AG04449 (cell line): ENCODE data around the gene RBP3.

ENCODE experiments used
- CTCF ChIA-PET: fragments of 350-600 bp; formaldehyde crosslinking; extraction: SDS; loops from one replicate; lab custom pipeline; 2021; ENCODE audit warnings: antibody characterized with exemption; lab: Yijun Ruan, JAX
- POLR2A ChIA-PET: fragments of 400-600, 350-600 bp; formaldehyde crosslinking; extraction: SDS; loops from one replicate; lab custom pipeline; 2020; ENCODE audit warnings: antibody characterized with exemption, inconsistent platforms; lab: Yijun Ruan, JAX
- DNase-seq: peaks from one replicate; pipeline ENCODE4 v3.0.0-alpha.2; 2010; ENCODE audit warnings: low read depth, low spot score
- H3K4me3 ChIP-seq: 2 replicates; pipeline ENCODE4 v1.5.1; 2011; ENCODE audit warnings: low read depth, mild to moderate bottlenecking, control low read depth, low read length
- CTCF ChIP-seq: IDR thresholded peaks from one replicate; pipeline ENCODE4 v1.5.1; 2011; ENCODE audit warnings: mild to moderate bottlenecking, moderate library complexity, low read length, control low read depth, inconsistent platforms; ENCODE audit not compliant: insufficient read depth; ENCODE audit errors: missing control alignments

RBP3 gene

DNA sequence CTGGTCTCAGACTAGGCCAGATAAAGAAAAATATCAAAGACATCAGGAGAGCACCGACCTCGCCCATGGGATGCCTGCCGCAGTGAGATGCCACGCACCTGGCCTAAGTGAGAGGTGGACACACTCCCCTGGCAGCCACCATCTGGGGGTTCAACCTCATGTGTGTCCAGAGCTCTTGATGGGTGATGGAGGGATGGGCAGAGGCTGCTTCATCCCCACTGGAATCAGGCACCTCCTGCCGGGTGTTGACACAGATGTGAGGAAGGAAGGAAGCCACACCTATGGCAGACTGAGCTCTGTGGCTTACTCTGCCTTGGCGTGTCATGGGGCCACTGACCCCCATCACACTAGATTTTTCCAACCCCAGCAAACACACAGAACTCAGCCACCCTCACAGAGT lies 24.6 kb downstream of the RBP3 start:
- CTCF ChIA-PET = interaction anchor here (1.1 to 2.7 kb wide), 2 partner anchors 11 to 17 kb away, joined by 3 to 17 read pairs; no protein-coding TSS in a partner anchor
- TF ChIP-seq CTCF = no peak
- DNase-seq = no peak
- no peak overlapping the region for H3K4me3 ChIP-seq
- POLR2A ChIA-PET = no interaction called here

DNA sequence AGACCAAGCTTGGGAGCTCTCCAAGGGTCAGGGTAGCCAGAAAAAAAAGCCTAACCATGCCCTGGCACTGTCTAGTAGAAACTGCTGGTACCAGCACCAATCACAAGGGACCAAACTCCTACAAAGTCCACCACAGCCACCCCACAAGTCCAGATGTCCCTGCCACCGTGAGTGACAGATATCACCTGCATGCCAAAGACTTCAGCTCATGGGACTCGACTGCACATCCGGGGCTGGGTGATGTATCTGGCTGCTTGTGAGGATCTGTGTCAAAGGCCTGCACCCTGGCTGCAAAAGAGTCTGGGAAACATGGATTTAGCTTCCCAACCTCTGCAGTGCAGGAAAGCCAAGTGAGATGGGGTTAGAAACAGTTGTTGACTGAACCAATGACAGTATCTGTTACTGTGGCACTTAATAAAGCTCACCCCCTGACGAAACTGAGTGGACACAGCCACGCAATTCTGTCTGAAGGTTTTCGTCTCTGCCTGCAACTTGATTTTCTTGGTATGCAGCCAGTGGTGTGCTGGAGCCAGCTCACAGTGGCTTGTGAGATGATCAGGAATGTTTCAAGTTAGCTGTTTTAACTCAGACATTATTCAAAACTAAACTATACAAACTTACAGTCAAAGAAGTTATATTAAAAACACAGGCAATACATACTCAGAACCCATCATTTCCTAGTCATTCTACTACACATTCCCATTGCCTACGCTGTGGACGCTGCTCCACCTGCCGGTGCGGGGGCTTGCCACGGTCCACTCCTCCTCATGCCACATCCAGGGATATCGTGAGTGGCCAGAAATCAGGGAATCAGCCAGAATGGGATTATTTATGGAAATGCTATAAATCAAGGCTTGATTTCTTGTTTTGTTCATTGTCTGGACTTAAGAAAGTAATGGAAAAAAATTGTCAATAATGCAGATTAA lies 26.7 kb downstream of the RBP3 start:
- peak; percentile 33 for DNase-seq
- POLR2A ChIA-PET = no interaction called here

GRCh38 chr10:47376522-47377220 lies 28.5 kb downstream of the RBP3 start:
- DNase-seq = no peak
- CTCF ChIA-PET = interaction anchor here (0.6 to 6.3 kb wide), 2 partner anchors 14 to 65 kb away, joined by 3 to 56 read pairs; no protein-coding TSS in a partner anchor
- POLR2A ChIA-PET = no interaction called here
- TF ChIP-seq CTCF = no peak
- H3K4me3 ChIP-seq = no peak overlapping the region

More for the DNA sequence above, 26.7 kb downstream of the RBP3 start:
- TF ChIP-seq CTCF = no peak
- CTCF ChIA-PET = interaction anchor here (0.9 to 6.3 kb wide), 4 partner anchors 12 to 64 kb away, joined by 3 to 56 read pairs (median 4); no protein-coding TSS in a partner anchor
- no peak overlapping the region for H3K4me3 ChIP-seq

DNA sequence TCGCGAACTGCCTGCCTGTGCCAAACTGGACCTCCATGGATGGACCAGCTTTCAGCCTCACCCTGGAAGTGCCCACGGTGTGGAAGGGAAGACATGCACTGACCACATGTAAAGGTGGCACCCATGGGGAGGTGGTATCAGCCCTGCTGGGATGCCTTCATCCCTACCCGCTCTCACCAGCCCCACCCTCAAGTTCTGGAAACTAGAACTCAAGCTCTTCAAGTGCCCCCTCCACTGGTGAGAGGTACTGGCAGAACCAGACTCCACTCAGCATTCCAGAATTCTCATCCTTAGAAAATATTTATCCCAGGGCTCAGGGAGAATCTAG lies 30.0 kb downstream of the RBP3 start:
- ChIA-PET CTCF (interaction anchor here (0.6 to 6.3 kb wide), 2 partner anchors 9 to 16 kb away, joined by 3 to 56 read pairs; no protein-coding TSS in a partner anchor), POLR2A (no interaction called here)
- no peak for DNase-seq
- H3K4me3 ChIP-seq = no peak overlapping the region
- TF ChIP-seq CTCF = no peak

DNA sequence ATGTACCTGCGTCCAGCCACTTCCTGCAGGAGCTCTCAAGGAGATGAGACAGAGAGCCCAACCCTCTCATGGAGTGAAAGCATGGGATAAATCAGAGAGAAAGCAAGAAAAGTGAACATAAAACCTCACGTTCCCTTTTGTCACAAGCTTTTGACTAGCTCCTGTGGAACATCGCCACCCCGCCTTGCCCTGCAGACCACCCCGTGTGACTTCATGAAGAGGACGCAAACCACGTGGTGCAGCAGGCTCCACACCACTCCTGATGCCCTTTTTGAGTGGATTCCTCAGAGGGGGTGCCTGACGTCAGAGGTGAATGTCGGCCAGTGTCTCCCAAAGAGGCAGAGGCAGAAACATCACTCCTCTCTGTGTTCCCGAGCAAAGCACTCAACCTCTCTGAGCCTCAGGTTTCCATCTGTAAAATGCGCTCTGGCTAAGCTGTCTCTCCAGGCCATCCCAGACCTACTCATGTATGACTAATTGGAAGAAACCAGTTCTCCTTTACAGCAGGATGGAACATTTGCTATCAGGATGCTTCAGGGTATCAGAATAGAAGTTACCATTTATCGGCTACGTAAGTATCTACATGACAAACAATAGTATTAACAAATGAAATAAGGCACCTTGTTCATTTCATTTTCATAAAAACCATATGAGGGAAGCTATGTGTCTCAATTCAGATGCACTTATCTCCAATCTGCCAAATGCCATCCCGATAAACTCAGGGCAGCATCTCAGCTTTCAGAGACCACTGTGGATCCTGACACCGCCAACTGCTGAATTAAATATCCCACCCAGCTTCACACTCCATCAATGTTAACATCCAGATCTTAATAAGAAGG lies 30.7 kb downstream of the RBP3 start:
- no peak for DNase-seq
- POLR2A ChIA-PET = no interaction called here
- no peak overlapping the region for H3K4me3 ChIP-seq
- no peak for TF ChIP-seq CTCF
- CTCF ChIA-PET = interaction anchor here (6.3 kb wide), 1 partner anchor 16 kb away, joined by 56 read pairs; no protein-coding TSS in a partner anchor
